Immature natural killer cell (primary cell): ENCODE data around the gene FOXO1. TPM values are rescaled to one million over a fixed set of nuclear protein-coding genes. Genes with fewer than 3 reads are reported as not detected.
"Not testable (repeated sequence)": the region's sequence is repeated elsewhere in the genome, so short reads cannot be mapped to it uniquely, and the experiment has no call there.

Source experiments
- DNase-seq, 3 donors: peaks; one replicate each; pipeline ENCODE4 v3.0.0; 2022; ENCODE audit warnings: mixed read lengths in 1 of 3
- H3K27ac Mint-ChIP-seq, 6 donors: one replicate each; pipeline ENCODE4 v1.8.0; 2020; ENCODE audit warnings: mixed read lengths in 6 of 6, mild to moderate bottlenecking in 5 of 6, inconsistent platforms in 4 of 6, moderate library complexity in 3 of 6
- H3K27me3 Mint-ChIP-seq, 3 donors: one replicate each; pipeline ENCODE4 v1.8.0; 2020 to 2021; ENCODE audit warnings: low read depth in 3 of 3, mild to moderate bottlenecking in 3 of 3, mixed read lengths in 3 of 3, moderate library complexity in 3 of 3, inconsistent platforms in 1 of 3
- H3K36me3 Mint-ChIP-seq, 3 donors: one replicate each; pipeline ENCODE4 v1.8.0; 2020; ENCODE audit warnings: mixed read lengths in 3 of 3, inconsistent platforms in 2 of 3, mild to moderate bottlenecking in 2 of 3
- H3K4me1 Mint-ChIP-seq, 2 donors: one replicate each; pipeline ENCODE4 v1.8.0; 2020; ENCODE audit warnings: inconsistent platforms in 2 of 2, mild to moderate bottlenecking in 2 of 2, mixed read lengths in 2 of 2, moderate library complexity in 1 of 2
- H3K4me3 Mint-ChIP-seq, 5 donors: one replicate each; pipeline ENCODE4 v1.8.0; 2020; ENCODE audit warnings: mild to moderate bottlenecking in 5 of 5, mixed read lengths in 5 of 5, inconsistent platforms in 3 of 5, moderate library complexity in 3 of 5
- H3K9me3 Mint-ChIP-seq, 6 donors: one replicate each; pipeline ENCODE4 v1.8.0; 2020; ENCODE audit warnings: mild to moderate bottlenecking in 6 of 6, mixed read lengths in 6 of 6, inconsistent platforms in 4 of 6, moderate library complexity in 3 of 6
- polyA plus RNA-seq, 3 donors: library from polyadenylated mRNA; unstranded; fragments of 300-500 nt; fragmentation: Illumina TruSeq; gene quantifications; one replicate each; pipeline ENCODE4 v1.2.3, GENCODE V29; 2021

Gene FOXO1
- polyA plus RNA-seq, 3 donors from 2014 or later = 4.5 to 15.6 (median 12.5) TPM

GRCh38 chr13:40673414-40673813 is 7.0 kb upstream of the FOXO1 start:
- no peaks in the 10 kb centered on the region for H3K9me3 Mint-ChIP-seq
- H3K27ac Mint-ChIP-seq = no peak overlapping the region
- peaks cover 2% of the 10 kb centered on the region in 2 donors for H3K4me1 Mint-ChIP-seq
- H3K36me3 Mint-ChIP-seq = no peaks in the 10 kb centered on the region
- H3K4me3 Mint-ChIP-seq = no peak overlapping the region
- DNase-seq = no peak
- peaks cover 0 to 2% (median 0%) of the 10 kb centered on the region in 3 donors for H3K27me3 Mint-ChIP-seq

- H3K27me3 Mint-ChIP-seq = peaks cover 0 to 3% (median 2%) of the 10 kb centered on the region in 3 donors
- H3K36me3 Mint-ChIP-seq = no peaks in the 10 kb centered on the region
- no peaks in the 10 kb centered on the region for H3K9me3 Mint-ChIP-seq
- H3K4me1 Mint-ChIP-seq = peaks cover 7 to 8% of the 10 kb centered on the region in 2 donors
- DNase-seq = no peak
- no peak overlapping the region for H3K4me3 Mint-ChIP-seq
- H3K27ac Mint-ChIP-seq = no peak overlapping the region
Measured at GRCh38 chr13:40672765-40673397, 6.4 kb upstream of the FOXO1 start.

GRCh38 chr13:40671956-40672764 is 5.7 kb upstream of the FOXO1 start:
- no peak for DNase-seq
- Mint-ChIP-seq H3K4me1 (peaks cover 14 to 15% of the 10 kb centered on the region in 2 donors), H3K9me3 (no peaks in the 10 kb centered on the region), H3K36me3 (no peaks in the 10 kb centered on the region), H3K27ac (no peak overlapping the region), H3K4me3 (no peak overlapping the region), H3K27me3 (peaks cover 2 to 4% (median 3%) of the 10 kb centered on the region in 3 donors)

GRCh38 chr13:40670307-40670706 is 3.9 kb upstream of the FOXO1 start:
- Mint-ChIP-seq H3K27me3 (peaks cover 5 to 10% (median 7%) of the 10 kb centered on the region in 3 donors), H3K27ac (no peak overlapping the region), H3K4me3 (no peak overlapping the region), H3K36me3 (no peaks in the 10 kb centered on the region), H3K9me3 (no peaks in the 10 kb centered on the region), H3K4me1 (peaks cover 14 to 15% of the 10 kb centered on the region in 2 donors)
- DNase-seq = no peak

GRCh38 chr13:40668335-40668734 is 1.9 kb upstream of the FOXO1 start:
- Mint-ChIP-seq H3K4me3 (peak overlapping the region; percentile 85 to 95 (median 93)), H3K9me3 (no peaks in the 10 kb centered on the region), H3K36me3 (no peaks in the 10 kb centered on the region), H3K4me1 (peaks cover 23 to 25% of the 10 kb centered on the region in 2 donors), H3K27ac (peak overlapping the region in 5 of 6 donors; percentile 60 to 93 (median 86)), H3K27me3 (peaks cover 8 to 19% (median 15%) of the 10 kb centered on the region in 3 donors)
- DNase-seq = peak; percentile 59 to 64 (median 62)

- Mint-ChIP-seq H3K9me3 (no peaks in the 10 kb centered on the region), H3K27ac (peak overlapping the region; percentile 29 to 93 (median 78)), H3K4me1 (peaks cover 30 to 31% of the 10 kb centered on the region in 2 donors), H3K27me3 (peaks cover 8 to 19% (median 16%) of the 10 kb centered on the region in 3 donors), H3K36me3 (no peaks in the 10 kb centered on the region), H3K4me3 (peak overlapping the region; percentile 85 to 95 (median 93))
- peak in 1 of 3 donors; percentile 11 for DNase-seq
Measured at GRCh38 chr13:40667622-40667978, 1.2 kb upstream of the FOXO1 start.

- DNase-seq = peak in 1 of 3 donors; percentile 23
- H3K36me3 Mint-ChIP-seq = no peaks in the 10 kb centered on the region
Measured at GRCh38 chr13:40666933-40667621, 636 bp upstream of the FOXO1 start.

GRCh38 chr13:40665126-40666044 is 1.1 kb downstream of the FOXO1 start:
- Mint-ChIP-seq H3K27me3 (peaks cover 10 to 19% (median 16%) of the 10 kb centered on the region in 3 donors), H3K36me3 (no peaks in the 10 kb centered on the region), H3K27ac (peak overlapping the region; percentile 81 to 94 (median 90)), H3K4me1 (peaks cover 35% of the 10 kb centered on the region in 2 donors), H3K9me3 (no peaks in the 10 kb centered on the region), H3K4me3 (peak overlapping the region; percentile 88 to 94 (median 91))
- peak; percentile 44 to 53 (median 46) for DNase-seq

More at GRCh38 chr13:40666933-40667621, 636 bp upstream of the FOXO1 start:
- H3K27ac Mint-ChIP-seq = peak overlapping the region; percentile 88 to 95 (median 93)
- H3K9me3 Mint-ChIP-seq = no peaks in the 10 kb centered on the region
- H3K4me1 Mint-ChIP-seq = peaks cover 35% of the 10 kb centered on the region in 2 donors
- H3K4me3 Mint-ChIP-seq = peak overlapping the region; percentile 85 to 95 (median 93)
- peaks cover 10 to 19% (median 16%) of the 10 kb centered on the region in 3 donors for H3K27me3 Mint-ChIP-seq

GRCh38 chr13:40664350-40665125 is 1.9 kb downstream of the FOXO1 start:
- H3K9me3 Mint-ChIP-seq = no peaks in the 10 kb centered on the region
- H3K27me3 Mint-ChIP-seq = peaks cover 10 to 19% (median 16%) of the 10 kb centered on the region in 3 donors
- peak; percentile 72 to 78 (median 75) for DNase-seq
- H3K36me3 Mint-ChIP-seq = no peaks in the 10 kb centered on the region
- H3K27ac Mint-ChIP-seq = peak overlapping the region; percentile 92 to 97 (median 94)
- peaks cover 35 to 36% of the 10 kb centered on the region in 2 donors for H3K4me1 Mint-ChIP-seq
- peak overlapping the region; percentile 92 to 97 (median 95) for H3K4me3 Mint-ChIP-seq

- Mint-ChIP-seq H3K27me3 (peaks cover 10 to 19% (median 16%) of the 10 kb centered on the region in 3 donors), H3K27ac (peak overlapping the region; percentile 88 to 97 (median 93)), H3K4me1 (peaks cover 35 to 37% of the 10 kb centered on the region in 2 donors), H3K4me3 (peak overlapping the region; percentile 92 to 97 (median 95))
- peak; percentile 69 to 77 (median 77) for DNase-seq
- H3K36me3 Mint-ChIP-seq, H3K9me3 Mint-ChIP-seq: not testable (repeated sequence)
Measured at GRCh38 chr13:40664100-40664349, 2.4 kb downstream of the FOXO1 start.

GRCh38 chr13:40662866-40663265 is 3.6 kb downstream of the FOXO1 start:
- peaks cover 36% of the 10 kb centered on the region in 2 donors for H3K4me1 Mint-ChIP-seq
- H3K4me3 Mint-ChIP-seq = peak overlapping the region; percentile 35 to 63 (median 54)
- no peak for DNase-seq
- H3K27ac Mint-ChIP-seq = peak overlapping the region in 4 of 6 donors; percentile 34 to 93 (median 70)
- no peaks in the 10 kb centered on the region for H3K9me3 Mint-ChIP-seq
- peaks cover 0 to 4% (median 0%) of the 10 kb centered on the region in 3 donors for H3K36me3 Mint-ChIP-seq
- H3K27me3 Mint-ChIP-seq = peaks cover 10 to 22% (median 14%) of the 10 kb centered on the region in 3 donors
